Measurements from ENCODE around the gene CAPN5. TPM values are rescaled to one million over a fixed set of nuclear protein-coding genes. Genes with fewer than 3 reads are reported as not detected.

CAPN5 gene
- total and polyA plus RNA-seq, 2 of the 13 experiments (the other 11 are each of a cell fraction or from before 2014, with no cell fraction given) = 0.27 to 1.2 TPM

GRCh38 chr11:77130763-77131513 lies 64.2 kb downstream of the CAPN5 start (continued):
- TF ChIP-seq CSRNP2 (CRISPR knock-in tag; conservative IDR thresholded peaks at IDR 0.05; ENCODE audit: low read depth) = no peak
- no peak for TF ChIP-seq TCF7 (IDR thresholded peaks at IDR 0.05; ENCODE audit: low read depth)
- no peak for TF ChIP-seq PAWR (CRISPR knock-in tag; IDR thresholded peaks at IDR 0.05; ENCODE audit: borderline replicate concordance)
- TF ChIP-seq SMYD3 (CRISPR knock-in tag; IDR thresholded peaks at IDR 0.05) = peak; percentile 59; the same call in 1 of the 2 replicates
- no peak for TF ChIP-seq GPBP1L1 (CRISPR knock-in tag; IDR thresholded peaks at IDR 0.05)
- no peak for TF ChIP-seq ZSCAN30 (CRISPR knock-in tag; IDR thresholded peaks at IDR 0.05)
- TF ChIP-seq FOXA1 (IDR thresholded peaks at IDR 0.05) = no peak
- TF ChIP-seq FOXA1 (CRISPR knock-in tag; IDR thresholded peaks at IDR 0.05) = peak; percentile 84
- TF ChIP-seq FOSL1 (CRISPR knock-in tag; IDR thresholded peaks at IDR 0.05; ENCODE audit: borderline replicate concordance) = no peak
- TF ChIP-seq SMC3 (IDR thresholded peaks at IDR 0.05; ENCODE audit: low read length) = no peak
- TF ChIP-seq NKX3-1 (CRISPR knock-in tag; IDR thresholded peaks at IDR 0.05) = no peak
- 0 out of 2 replicates have a peak, but pooled peaks have one; percentile 7 for TF ChIP-seq ZNF746 (CRISPR knock-in tag; IDR thresholded peaks at IDR 0.05)
- TF ChIP-seq, protein P1, sequence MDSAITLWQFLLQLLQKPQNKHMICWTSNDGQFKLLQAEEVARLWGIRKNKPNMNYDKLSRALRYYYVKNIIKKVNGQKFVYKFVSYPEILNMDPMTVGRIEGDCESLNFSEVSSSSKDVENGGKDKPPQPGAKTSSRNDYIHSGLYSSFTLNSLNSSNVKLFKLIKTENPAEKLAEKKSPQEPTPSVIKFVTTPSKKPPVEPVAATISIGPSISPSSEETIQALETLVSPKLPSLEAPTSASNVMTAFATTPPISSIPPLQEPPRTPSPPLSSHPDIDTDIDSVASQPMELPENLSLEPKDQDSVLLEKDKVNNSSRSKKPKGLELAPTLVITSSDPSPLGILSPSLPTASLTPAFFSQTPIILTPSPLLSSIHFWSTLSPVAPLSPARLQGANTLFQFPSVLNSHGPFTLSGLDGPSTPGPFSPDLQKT (CRISPR knock-in tag; IDR thresholded peaks at IDR 0.05; ENCODE audit: borderline replicate concordance) = no peak
- TF ChIP-seq FOXK2 (IDR thresholded peaks at IDR 0.05) = no peak
- TF ChIP-seq, protein P2, sequence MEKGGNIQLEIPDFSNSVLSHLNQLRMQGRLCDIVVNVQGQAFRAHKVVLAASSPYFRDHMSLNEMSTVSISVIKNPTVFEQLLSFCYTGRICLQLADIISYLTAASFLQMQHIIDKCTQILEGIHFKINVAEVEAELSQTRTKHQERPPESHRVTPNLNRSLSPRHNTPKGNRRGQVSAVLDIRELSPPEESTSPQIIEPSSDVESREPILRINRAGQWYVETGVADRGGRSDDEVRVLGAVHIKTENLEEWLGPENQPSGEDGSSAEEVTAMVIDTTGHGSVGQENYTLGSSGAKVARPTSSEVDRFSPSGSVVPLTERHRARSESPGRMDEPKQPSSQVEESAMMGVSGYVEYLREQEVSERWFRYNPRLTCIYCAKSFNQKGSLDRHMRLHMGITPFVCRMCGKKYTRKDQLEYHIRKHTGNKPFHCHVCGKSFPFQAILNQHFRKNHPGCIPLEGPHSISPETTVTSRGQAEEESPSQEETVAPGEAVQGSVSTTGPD (CRISPR knock-in tag; IDR thresholded peaks at IDR 0.05) = no peak
- TF ChIP-seq, protein P3, sequence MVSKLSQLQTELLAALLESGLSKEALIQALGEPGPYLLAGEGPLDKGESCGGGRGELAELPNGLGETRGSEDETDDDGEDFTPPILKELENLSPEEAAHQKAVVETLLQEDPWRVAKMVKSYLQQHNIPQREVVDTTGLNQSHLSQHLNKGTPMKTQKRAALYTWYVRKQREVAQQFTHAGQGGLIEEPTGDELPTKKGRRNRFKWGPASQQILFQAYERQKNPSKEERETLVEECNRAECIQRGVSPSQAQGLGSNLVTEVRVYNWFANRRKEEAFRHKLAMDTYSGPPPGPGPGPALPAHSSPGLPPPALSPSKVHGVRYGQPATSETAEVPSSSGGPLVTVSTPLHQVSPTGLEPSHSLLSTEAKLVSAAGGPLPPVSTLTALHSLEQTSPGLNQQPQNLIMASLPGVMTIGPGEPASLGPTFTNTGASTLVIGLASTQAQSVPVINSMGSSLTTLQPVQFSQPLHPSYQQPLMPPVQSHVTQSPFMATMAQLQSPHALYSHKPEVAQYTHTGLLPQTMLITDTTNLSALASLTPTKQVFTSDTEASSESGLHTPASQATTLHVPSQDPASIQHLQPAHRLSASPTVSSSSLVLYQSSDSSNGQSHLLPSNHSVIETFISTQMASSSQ (IDR thresholded peaks at IDR 0.05; ENCODE audit: low read depth) = no peak
- TF ChIP-seq, protein P3 (CRISPR knock-in tag; IDR thresholded peaks at IDR 0.05; ENCODE audit: borderline replicate concordance) = no peak; the same call in 1 of the 2 replicates
- no peak for TF ChIP-seq TSC22D2 (CRISPR knock-in tag; IDR thresholded peaks at IDR 0.05; ENCODE audit: borderline replicate concordance)

Data from HepG2 (cell line).